Spleen (tissue), 7 donors: ENCODE results near the gene SORBS2.

Experiments used
- CTCF ChIP-seq, 11 experiments: fragments of 200-600 bp in 7 of 11; fragments of 450-650 bp in 4 of 11; sonication (generic) in 4 of 11; IDR thresholded peaks in 8 of 11; conservative IDR thresholded peaks in 3 of 11; 1 replicate in 7 of 11; 2 replicates in 4 of 11; pipeline versions ENCODE4 v1.4.0 to v1.8.0; 2016 to 2021; ENCODE audit warnings: antibody characterized with exemption in 11 of 11, inconsistent platforms in 4 of 11, mild to moderate bottlenecking in 1 of 11
- POLR2A ChIP-seq, 3 donors: fragments of 450-650 bp; IDR thresholded peaks; one replicate each; pipeline ENCODE4 v1.5.1; 2017; ENCODE audit warnings: antibody characterized with exemption in 3 of 3, mild to moderate bottlenecking in 1 of 3
- POLR2AphosphoS5 ChIP-seq, 3 donors: sonication (generic); formaldehyde crosslinking; IDR thresholded peaks; one replicate each; pipeline ENCODE4 v1.5.1; 2017; ENCODE audit warnings: antibody characterized with exemption in 3 of 3
- donor health status: DM: no; HTN: no; CAD: no; lungs with moderate emphysema.
- donor health status: DM: no; HTN: no; CAD: no.
- donor health status: DM: no; HTN: no; CAD: no.

GRCh38 chr4:185645403-185645802 lies 166.6 kb downstream of the SORBS2 start:
- TF ChIP-seq CTCF (IDR thresholded peaks at IDR 0.05 in 8 of 11, conservative IDR thresholded peaks at IDR 0.05 in 3 of 11) = no peak
- no peak for TF ChIP-seq POLR2A (IDR thresholded peaks at IDR 0.05)
- TF ChIP-seq POLR2AphosphoS5 (IDR thresholded peaks at IDR 0.05) = no peak
